Activated T-cell treated with anti-CD3 and anti-CD28 coated beads for 48 hours (primary cell): ENCODE data around the gene CRELD2.

Source experiments
- DNase-seq: peaks from one replicate; pipeline ENCODE4 v3.0.0-alpha.2; 2020; ENCODE audit warnings: low read depth

Gene CRELD2

GRCh38 chr22:49930596-49931412, 12.4 kb downstream of the CRELD2 start:
- DNase-seq: peak; percentile 43

- no peak for DNase-seq
These were observed 15.1 kb downstream of the CRELD2 start for GRCh38 chr22:49933236-49934159.

GRCh38 chr22:49934160-49934890, 15.9 kb downstream of the CRELD2 start:
- DNase-seq: no peak

- DNase-seq: peak; percentile 89
These were observed 16.6 kb downstream of the CRELD2 start for GRCh38 chr22:49934891-49935557.

- DNase-seq: no peak
These were observed 17.1 kb downstream of the CRELD2 start for GRCh38 chr22:49935561-49935960.

GRCh38 chr22:49936018-49936972, 17.9 kb downstream of the CRELD2 start:
- DNase-seq: peak; percentile 98

- DNase-seq: no peak
These were observed 18.7 kb downstream of the CRELD2 start for GRCh38 chr22:49936973-49937757.

GRCh38 chr22:49937758-49938564, 19.5 kb downstream of the CRELD2 start:
- DNase-seq: no peak

GRCh38 chr22:49938565-49939136, 20.2 kb downstream of the CRELD2 start:
- DNase-seq: no peak

GRCh38 chr22:49941507-49942316, 23.3 kb downstream of the CRELD2 start:
- DNase-seq: no peak

- DNase-seq: no peak
These were observed 24.4 kb downstream of the CRELD2 start for GRCh38 chr22:49942565-49943404.

GRCh38 chr22:49943405-49943765, 25.0 kb downstream of the CRELD2 start:
- no peak for DNase-seq

GRCh38 chr22:49943771-49944398, 25.5 kb downstream of the CRELD2 start:
- DNase-seq: no peak

- no peak for DNase-seq
These were observed 26.0 kb downstream of the CRELD2 start for GRCh38 chr22:49944399-49944891.

- peak; percentile 49 for DNase-seq
These were observed 26.8 kb downstream of the CRELD2 start for GRCh38 chr22:49945042-49945794.
